Measurements from ENCODE around the gene DNAAF2. TPM values are rescaled to one million over a fixed set of nuclear protein-coding genes. Genes with fewer than 3 reads are reported as not detected.
A peak's percentile ranks its signal among the peaks of the same experiment; 100 is the strongest.
"Not testable (repeated sequence)": the region's sequence is repeated elsewhere in the genome, so short reads cannot be mapped to it uniquely, and the experiment has no call there.

DNAAF2 gene
- total RNA-seq, 6 experiments from 2014 or later: 5.8 to 8.7 (median 6.2) TPM

DNA sequence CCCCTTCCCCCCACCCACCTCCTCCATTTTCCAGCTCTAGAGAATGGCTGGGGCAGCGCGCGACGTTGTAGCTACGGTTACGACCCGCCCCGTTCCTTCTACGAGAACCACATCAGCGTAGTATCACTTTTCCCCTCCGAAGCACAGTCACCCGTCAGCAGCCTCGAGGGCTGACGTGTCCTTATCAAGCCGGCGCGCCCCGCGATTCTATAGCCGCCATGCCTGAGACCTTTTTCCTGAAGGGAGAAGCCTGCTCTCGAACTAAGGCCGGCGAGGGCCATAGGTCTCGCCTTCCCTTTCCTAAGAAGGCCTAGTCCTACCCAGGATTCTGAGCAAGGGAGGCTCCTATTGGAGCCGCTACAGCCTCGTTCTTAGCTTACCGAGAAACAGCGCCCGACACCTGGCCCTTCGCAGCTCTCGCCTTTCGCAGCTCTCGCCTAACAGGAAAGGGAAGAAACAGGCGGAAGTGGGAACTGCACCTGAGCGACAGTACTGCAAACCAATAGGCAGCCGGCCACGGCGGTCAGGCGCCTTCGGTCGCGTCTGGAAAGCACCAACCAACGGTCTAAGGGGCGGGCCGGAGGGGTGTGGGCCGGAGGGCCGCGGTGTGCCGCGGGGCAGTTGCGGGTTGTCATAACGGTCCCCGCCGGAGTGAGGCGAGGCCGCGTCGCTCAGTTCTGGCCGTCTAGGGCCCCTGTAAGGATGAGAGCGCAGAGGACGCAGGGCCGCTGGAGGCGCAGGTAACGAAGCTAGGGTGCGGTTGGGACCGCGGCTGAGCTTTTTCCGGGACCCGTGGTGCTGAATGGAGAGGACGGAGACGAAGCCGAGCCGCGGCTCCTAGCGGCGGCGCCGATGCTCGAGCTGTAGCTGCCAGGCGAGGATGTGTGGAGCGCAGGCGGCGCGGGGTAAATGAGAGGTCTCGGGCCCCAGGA lies 14.6 kb downstream of the DNAAF2 start, which contains the start of the genes MGAT2 and RPL36AL:
Gene MGAT2, plus strand, starts transcription at position 618 of the 932 bp plus-strand sequence. CDS start 470 bp downstream, outside the sequence.
Gene RPL36AL, minus strand, starts transcription at position 445 of the 932 bp plus-strand sequence. CDS start 1,522 bp downstream, outside the sequence.
- peak within 1 kb of the TSS; percentile 99 for H3K4me3 Mint-ChIP-seq
- no peaks in the 10 kb centered on the region for H3K9me3 Mint-ChIP-seq
- peak; percentile 53 for TF ChIP-seq CTCF (IDR thresholded peaks at IDR 0.05)
- H3K36me3 Mint-ChIP-seq (ENCODE audit: low read depth): peaks cover 36% of the 10 kb centered on the region
- DNase-seq: peak; percentile 99
- peaks cover 8% of the 10 kb centered on the region for H3K27me3 Mint-ChIP-seq (ENCODE audit: insufficient read depth)
- peak within 1 kb of the TSS; percentile 96 for H3K27ac Mint-ChIP-seq
- H3K4me1 Mint-ChIP-seq (ENCODE audit: low read depth): peaks cover 61% of the 10 kb centered on the region

- peaks cover 56% of the 10 kb centered on the region for H3K4me1 Mint-ChIP-seq (ENCODE audit: low read depth)
- no peaks in the 10 kb centered on the region for H3K9me3 Mint-ChIP-seq
- H3K27me3 Mint-ChIP-seq (ENCODE audit: insufficient read depth): peaks cover 8% of the 10 kb centered on the region
- no peak for TF ChIP-seq CTCF (IDR thresholded peaks at IDR 0.05)
- peaks cover 36% of the 10 kb centered on the region for H3K36me3 Mint-ChIP-seq (ENCODE audit: low read depth)
- peak overlapping the region; percentile 99 for H3K4me3 Mint-ChIP-seq
- DNase-seq: no peak
- peak overlapping the region; percentile 96 for H3K27ac Mint-ChIP-seq
Observed at GRCh38 chr14:49619730-49620129, 15.3 kb downstream of the DNAAF2 start.

GRCh38 chr14:49619273-49619672 lies 15.8 kb downstream of the DNAAF2 start:
- peaks cover 36% of the 10 kb centered on the region for H3K36me3 Mint-ChIP-seq (ENCODE audit: low read depth)
- peaks cover 52% of the 10 kb centered on the region for H3K4me1 Mint-ChIP-seq (ENCODE audit: low read depth)
- peak overlapping the region; percentile 96 for H3K27ac Mint-ChIP-seq
- peak overlapping the region; percentile 99 for H3K4me3 Mint-ChIP-seq
- not testable (repeated sequence) for H3K27me3 Mint-ChIP-seq (ENCODE audit: insufficient read depth); DNase-seq; H3K9me3 Mint-ChIP-seq

DNA sequence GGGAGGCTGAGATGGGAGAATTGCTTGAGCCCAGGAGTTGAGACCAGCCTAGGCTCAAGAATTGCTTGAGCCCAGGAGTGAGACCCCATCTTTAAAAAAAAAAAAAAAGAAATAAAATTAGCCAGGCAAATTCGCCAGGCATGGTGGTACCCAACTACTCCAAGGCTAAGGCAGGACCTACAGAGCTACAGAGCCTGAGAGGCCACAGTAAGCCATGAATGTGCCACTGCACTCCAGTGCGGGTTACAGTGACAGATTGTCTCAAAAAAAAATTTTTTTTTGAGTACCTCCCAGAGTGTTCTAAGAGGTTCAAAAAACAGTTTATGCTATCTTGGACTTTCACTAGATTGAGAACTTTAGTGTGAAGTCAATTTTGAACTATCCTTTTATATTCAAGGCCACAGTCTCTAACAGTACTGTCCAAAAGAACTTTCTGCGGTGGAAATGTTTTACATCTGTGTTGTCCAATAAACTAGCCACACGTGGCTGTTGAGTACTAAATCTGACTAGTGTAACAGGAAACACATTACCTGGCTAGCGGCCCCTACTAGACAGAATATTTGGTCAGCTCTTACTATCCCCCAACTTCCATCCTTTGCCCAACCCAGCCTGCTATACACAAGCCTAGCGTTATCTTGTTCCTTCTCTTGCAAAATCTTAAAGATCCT lies 17.1 kb downstream of the DNAAF2 start:
- Mint-ChIP-seq H3K4me1 (ENCODE audit: low read depth) (peaks cover 40% of the 10 kb centered on the region), H3K27me3 (ENCODE audit: insufficient read depth) (peaks cover 8% of the 10 kb centered on the region), H3K27ac (peak overlapping the region; percentile 63), H3K9me3 (no peaks in the 10 kb centered on the region), H3K36me3 (ENCODE audit: low read depth) (peaks cover 36% of the 10 kb centered on the region), H3K4me3 (peak overlapping the region; percentile 99)
- no peak for DNase-seq
- TF ChIP-seq CTCF (IDR thresholded peaks at IDR 0.05): no peak

DNA sequence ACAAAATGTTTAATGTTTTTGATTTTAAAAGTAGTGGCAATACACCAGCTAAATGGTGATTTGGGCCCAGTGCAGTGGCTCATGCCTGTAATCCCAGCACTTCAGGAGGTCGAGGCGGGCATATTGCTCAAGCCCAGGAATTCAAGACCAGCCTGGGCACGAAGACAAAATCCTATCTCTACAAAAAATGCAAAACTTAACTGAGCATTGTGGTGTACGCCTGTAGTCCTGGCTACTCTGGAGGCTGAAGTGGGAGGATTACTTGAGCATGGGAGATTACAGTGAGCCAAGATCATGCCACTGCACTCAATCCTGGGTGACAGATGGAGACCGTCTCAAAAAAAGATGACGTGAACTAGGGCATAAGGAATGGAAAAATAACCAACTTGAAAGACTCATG lies 19.3 kb downstream of the DNAAF2 start:
- Mint-ChIP-seq H3K9me3 (no peaks in the 10 kb centered on the region), H3K27ac (peak overlapping the region; percentile 77), H3K36me3 (ENCODE audit: low read depth) (peaks cover 36% of the 10 kb centered on the region), H3K4me1 (ENCODE audit: low read depth) (peaks cover 40% of the 10 kb centered on the region), H3K4me3 (no peak overlapping the region), H3K27me3 (ENCODE audit: insufficient read depth) (peaks cover 8% of the 10 kb centered on the region)
- no peak for DNase-seq
- TF ChIP-seq CTCF (IDR thresholded peaks at IDR 0.05): no peak

All from HFFc6 (cell line).